Natural killer cell (primary cell): ENCODE results near the gene BRD2. TPM values are rescaled to one million over a fixed set of nuclear protein-coding genes. Genes with fewer than 3 reads are reported as not detected.

Experiments used
- ATAC-seq, 3 donors: fragments of 150-1000 bp in 2 of 3; fragments of 200-7000 bp in 1 of 3; cut with Tn5 transposase; 1 replicate in 1 of 3; 2 replicates in 2 of 3; pipeline ENCODE4 v1.10.0; 2021; ENCODE audit warnings: mild to moderate bottlenecking in 2 of 3, moderate library complexity in 2 of 3
- DNase-seq, 2 donors: peaks; one replicate each; pipeline versions ENCODE4 v3.0.0 to v3.0.0-alpha.2; 2013 to 2021; ENCODE audit warnings: mixed read lengths in 1 of 2
- H3K27ac ChIP-seq: one replicate; pipeline ENCODE4 v1.5.1; 2013; ENCODE audit warnings: mild to moderate bottlenecking, low read length
- H3K27me3 ChIP-seq: one replicate; pipeline ENCODE4 v1.6.1; 2013; ENCODE audit warnings: low read length; ENCODE audit not compliant: control insufficient read depth, insufficient read depth
- H3K36me3 ChIP-seq: one replicate; pipeline ENCODE4 v1.6.1; 2013; ENCODE audit warnings: low read length; ENCODE audit not compliant: control insufficient read depth, insufficient read depth
- H3K4me1 ChIP-seq: one replicate; pipeline ENCODE4 v1.6.1; 2013; ENCODE audit warnings: low read length; ENCODE audit not compliant: control insufficient read depth, insufficient read depth
- H3K4me3 ChIP-seq: one replicate; pipeline ENCODE4 v1.5.1; 2013; ENCODE audit warnings: low read length
- H3K9me3 ChIP-seq: one replicate; pipeline ENCODE4 v1.6.1; 2013; ENCODE audit warnings: low read length; ENCODE audit not compliant: control insufficient read depth, insufficient read depth
- H3K27ac Mint-ChIP-seq, 2 donors: one replicate each; pipeline ENCODE4 v1.8.0; 2022; ENCODE audit warnings: mild to moderate bottlenecking in 2 of 2, mixed read lengths in 2 of 2, moderate library complexity in 1 of 2
- H3K27me3 Mint-ChIP-seq, 2 donors: one replicate each; pipeline ENCODE4 v1.8.0; 2022; ENCODE audit warnings: low read depth in 2 of 2, mixed read lengths in 2 of 2
- H3K36me3 Mint-ChIP-seq: one replicate; pipeline ENCODE4 v1.8.0; 2022; ENCODE audit warnings: mixed read lengths
- H3K4me1 Mint-ChIP-seq, 2 donors: one replicate each; pipeline ENCODE4 v1.8.0; 2022; ENCODE audit warnings: mixed read lengths in 2 of 2
- H3K4me3 Mint-ChIP-seq: one replicate; pipeline ENCODE4 v1.8.0; 2022; ENCODE audit warnings: mild to moderate bottlenecking, moderate library complexity, mixed read lengths
- H3K9me3 Mint-ChIP-seq, 2 donors: one replicate each; pipeline ENCODE4 v1.8.0; 2022; ENCODE audit warnings: mixed read lengths in 2 of 2
- CTCF ChIP-seq: fragments of 200-600 bp; IDR thresholded peaks from one replicate; pipeline ENCODE4 v1.8.0; 2022; ENCODE audit warnings: antibody characterized with exemption
- WGBS: methylation state at CpG from one replicate; pipeline ENCODE4 v1.1.7; 2013; ENCODE audit warnings: missing lambda C conversion rate; ENCODE audit not compliant: insufficient coverage; 5-methylcytosine and 5-hydroxymethylcytosine counted together
- intact Hi-C: fragments of 100-400 bp; cut with micrococcal nuclease; formaldehyde crosslinking; loops from one replicate; pipeline ENCODE4 v1.14.2; 2022
- total RNA-seq, 4 donors: library from RNA; stranded (reverse); fragments of 120-200 nt in 1 of 4; gene quantifications; one replicate each; pipeline versions ENCODE4 v1.2.3 to v1.2.4, GENCODE V29; 2013 to 2022

The BRD2 gene
- total RNA-seq, 3 donors from 2014 or later (not counting 1 experiment from before 2014, with no cell fraction given) = 653 to 886 (median 714) TPM

- H3K4me3 ChIP-seq = peak overlapping the region; percentile 78
- peaks cover 32% of the 10 kb centered on the region for H3K36me3 ChIP-seq
- H3K9me3 ChIP-seq = no peaks in the 10 kb centered on the region
- Mint-ChIP-seq H3K27me3 (no peaks in the 10 kb centered on the region), H3K27ac (peak overlapping the region; percentile 91 to 97), H3K4me3 (peak overlapping the region; percentile 96), H3K36me3 (peaks cover 26% of the 10 kb centered on the region), H3K9me3 (no peaks in the 10 kb centered on the region), H3K4me1 (peaks cover 76 to 84% of the 10 kb centered on the region in 2 donors)
- peaks cover 37% of the 10 kb centered on the region for H3K4me1 ChIP-seq
- under 1% methylated on average over 15 of the region's 15 CpGs for WGBS
- DNase-seq (no peak), ATAC-seq (no peak)
- intact Hi-C loops = loop anchor here (5.0 kb wide), 2 partner anchors 774 to 794 kb away; partner anchors contain the start of genes AGPAT1 and RNF5
- peak overlapping the region; percentile 92 for H3K27ac ChIP-seq
- H3K27me3 ChIP-seq = no peaks in the 10 kb centered on the region
- no peak for TF ChIP-seq CTCF
Measured at GRCh38 chr6:32971242-32971580, 2.8 kb downstream of the BRD2 start.

GRCh38 chr6:32971581-32972352, 3.4 kb downstream of the BRD2 start:
- under 1% methylated on average over 56 of the region's 58 CpGs for WGBS
- H3K27me3 Mint-ChIP-seq = no peaks in the 10 kb centered on the region
- H3K4me1 Mint-ChIP-seq = peaks cover 77 to 85% of the 10 kb centered on the region in 2 donors
- peaks cover 39% of the 10 kb centered on the region for H3K4me1 ChIP-seq
- H3K4me3 Mint-ChIP-seq = peak overlapping the region; percentile 96
- H3K36me3 ChIP-seq = peaks cover 37% of the 10 kb centered on the region
- no peaks in the 10 kb centered on the region for H3K27me3 ChIP-seq
- no peak for TF ChIP-seq CTCF
- intact Hi-C loops = loop anchor here (2.0 to 5.0 kb wide), 5 partner anchors 31 to 794 kb away; partner anchors contain the start of genes AGPAT1, HLA-DMB, PSMB8 and RNF5
- H3K9me3 Mint-ChIP-seq = no peaks in the 10 kb centered on the region
- H3K9me3 ChIP-seq = no peaks in the 10 kb centered on the region
- DNase-seq (peak; percentile 100), ATAC-seq (peak; percentile 48 to 76 (median 62))
- peaks cover 31% of the 10 kb centered on the region for H3K36me3 Mint-ChIP-seq
- H3K27ac ChIP-seq = peak overlapping the region; percentile 92
- H3K4me3 ChIP-seq = peak overlapping the region; percentile 91
- H3K27ac Mint-ChIP-seq = peak overlapping the region; percentile 91 to 97

- H3K27ac Mint-ChIP-seq = peak overlapping the region; percentile 91 to 97
- H3K9me3 Mint-ChIP-seq = no peaks in the 10 kb centered on the region
- H3K36me3 Mint-ChIP-seq = peaks cover 39% of the 10 kb centered on the region
- peaks cover 45% of the 10 kb centered on the region for H3K4me1 ChIP-seq
- H3K36me3 ChIP-seq = peaks cover 45% of the 10 kb centered on the region
- peak overlapping the region; percentile 91 for H3K4me3 ChIP-seq
- no peaks in the 10 kb centered on the region for H3K27me3 Mint-ChIP-seq
- H3K4me1 Mint-ChIP-seq = peaks cover 77 to 85% of the 10 kb centered on the region in 2 donors
- intact Hi-C loops = loop anchor here (2.0 to 5.0 kb wide), 5 partner anchors 32 to 795 kb away; partner anchors contain the start of genes AGPAT1, HLA-DMB, PSMB8 and RNF5
- peak overlapping the region; percentile 96 for H3K4me3 Mint-ChIP-seq
- no peaks in the 10 kb centered on the region for H3K9me3 ChIP-seq
- TF ChIP-seq CTCF = no peak
- peak; percentile 67 to 76 for DNase-seq
- no peaks in the 10 kb centered on the region for H3K27me3 ChIP-seq
- WGBS = under 1% methylated on average over 70 of the region's 70 CpGs
- peak; percentile 2 to 20 (median 5) for ATAC-seq
- H3K27ac ChIP-seq = peak overlapping the region; percentile 85
Measured at GRCh38 chr6:32972353-32973143, 4.2 kb downstream of the BRD2 start.
